Neural cell (in vitro differentiated cells): ENCODE data around the gene AASS. TPM values are rescaled to one million over a fixed set of nuclear protein-coding genes. Genes with fewer than 3 reads are reported as not detected.

Experiments used
- H2AFZ ChIP-seq: fragments of 200-600, 300-800 bp; sonication (generic), shearing (Covaris generic); 2 replicates; pipeline ENCODE4 v1.6.0; 2014; ENCODE audit warnings: low read depth, mild to moderate bottlenecking, antibody characterized with exemption, low read length, moderate library complexity
- H3F3A ChIP-seq: fragments of 200-600 bp; shearing (Covaris generic); 2 replicates; pipeline ENCODE4 v1.6.1; 2016; ENCODE audit warnings: mild to moderate bottlenecking, moderate library complexity, mixed read lengths, antibody characterized with exemption, low read length; ENCODE audit not compliant: insufficient read depth, poor library complexity, severe bottlenecking
- H3K27ac ChIP-seq: fragments of 200-600, 300-800 bp; sonication (generic), shearing (Covaris generic); 2 replicates; pipeline ENCODE4 v1.5.1; 2014; ENCODE audit warnings: mild to moderate bottlenecking, low read length, moderate library complexity
- H3K27me3 ChIP-seq: fragments of 300-800, 200-600 bp; sonication (generic), shearing (Covaris generic); 2 replicates; pipeline ENCODE4 v1.6.0; 2014; ENCODE audit warnings: mild to moderate bottlenecking, low read depth, low read length, moderate library complexity; ENCODE audit not compliant: insufficient read depth
- H3K36me3 ChIP-seq: fragments of 300-800, 200-600 bp; sonication (generic), shearing (Covaris generic); 2 replicates; pipeline ENCODE4 v1.5.1; 2014; ENCODE audit warnings: mild to moderate bottlenecking, antibody characterized with exemption, low read length, moderate library complexity; ENCODE audit not compliant: insufficient read depth
- H3K4me2 ChIP-seq: fragments of 300-800, 200-600 bp; sonication (generic), shearing (Covaris generic); 2 replicates; pipeline ENCODE4 v1.6.0; 2014; ENCODE audit warnings: mild to moderate bottlenecking, low read length
- H3K4me3 ChIP-seq: fragments of 300-800, 200-600 bp; sonication (generic), shearing (Covaris generic); 2 replicates; pipeline ENCODE4 v1.5.1; 2014; ENCODE audit warnings: mild to moderate bottlenecking, low read length, moderate library complexity
- H3K79me2 ChIP-seq: fragments of 200-600 bp; shearing (Covaris generic); replicated peaks from 2 replicates; pipeline ENCODE4 v1.6.0; 2014; ENCODE audit warnings: mild to moderate bottlenecking, low read length, moderate library complexity; ENCODE audit not compliant: insufficient read depth
- H3K9ac ChIP-seq: fragments of 300-800, 200-600 bp; sonication (generic), shearing (Covaris generic); 2 replicates; pipeline ENCODE4 v1.6.1; 2016; ENCODE audit warnings: mild to moderate bottlenecking, low read length, mixed read lengths
- H3K9me2 ChIP-seq: fragments of 200-600 bp; shearing (Covaris generic); 2 replicates; pipeline ENCODE4 v1.6.1; 2016; ENCODE audit warnings: mild to moderate bottlenecking, low read length, mixed read lengths; ENCODE audit not compliant: insufficient read depth
- H3K9me3 ChIP-seq: fragments of 200-600, 300-800 bp; sonication (generic), shearing (Covaris generic); 2 replicates; pipeline ENCODE4 v1.6.1; 2016; ENCODE audit warnings: mild to moderate bottlenecking, mixed run types, low read length, moderate library complexity, mixed read lengths
- H4K20me1 ChIP-seq: fragments of 200-600 bp; shearing (Covaris generic); 2 replicates; pipeline ENCODE4 v1.6.1; 2016; ENCODE audit warnings: mild to moderate bottlenecking, mixed run types; ENCODE audit not compliant: insufficient read depth
- CTCF ChIP-seq: fragments of 450-650 bp; IDR thresholded peaks from 2 replicates; pipeline ENCODE4 v1.5.1; 2014; ENCODE audit warnings: antibody characterized with exemption, mild to moderate bottlenecking, moderate library complexity; ENCODE audit not compliant: poor library complexity, severe bottlenecking
- EP300 ChIP-seq: fragments of 450-650 bp; conservative IDR thresholded peaks from 2 replicates; pipeline ENCODE4 v1.6.1; 2014; ENCODE audit warnings: antibody characterized with exemption, mild to moderate bottlenecking, moderate library complexity; ENCODE audit not compliant: poor library complexity, severe bottlenecking
- EZH2 ChIP-seq: fragments of 200-600, 300-800 bp; shearing (Covaris generic), sonication (generic); IDR thresholded peaks from 2 replicates; pipeline ENCODE4 v1.6.1; 2014; ENCODE audit warnings: antibody characterized with exemption, low read length, borderline replicate concordance, mild to moderate bottlenecking; ENCODE audit not compliant: insufficient read depth, poor library complexity, severe bottlenecking
- MXI1 ChIP-seq: fragments of 450-650 bp; conservative IDR thresholded peaks from 2 replicates; pipeline ENCODE4 v1.6.1; 2014; ENCODE audit warnings: antibody characterized with exemption, mild to moderate bottlenecking; ENCODE audit not compliant: poor library complexity, severe bottlenecking
- POLR2AphosphoS5 ChIP-seq: IDR thresholded peaks from 2 replicates; pipeline ENCODE4 v1.6.1; 2012
- RAD21 ChIP-seq: fragments of 450-650 bp; conservative IDR thresholded peaks from 2 replicates; pipeline ENCODE4 v1.6.1; 2014; ENCODE audit warnings: antibody characterized with exemption, mild to moderate bottlenecking, moderate library complexity
- REST ChIP-seq: IDR thresholded peaks from 2 replicates; pipeline ENCODE4 v1.6.1; 2012; ENCODE audit warnings: borderline replicate concordance
- SMC3 ChIP-seq: fragments of 450-650 bp; conservative IDR thresholded peaks from 2 replicates; pipeline ENCODE4 v1.6.1; 2014; ENCODE audit warnings: antibody characterized with exemption, mild to moderate bottlenecking, moderate library complexity; ENCODE audit not compliant: poor library complexity
- TAF1 ChIP-seq: IDR thresholded peaks from 2 replicates; pipeline ENCODE4 v1.6.1; 2012; ENCODE audit warnings: low read depth
- polyA plus RNA-seq: library from polyadenylated mRNA; depleted of rRNA; stranded (reverse); fragments of >200 nt; gene quantifications from 2 replicates; pipeline ENCODE4 v1.2.3, GENCODE V29; 2014

Gene AASS
- polyA plus RNA-seq, 1 donor from 2014 or later, result 12.5 TPM

- Histone ChIP-seq H3K36me3 (no peaks in the 10 kb centered on the region), H3K79me2 (no peaks in the 10 kb centered on the region)
- TF ChIP-seq SMC3 (no peak), RAD21 (no peak), MXI1 (no peak), TAF1 (no peak), POLR2AphosphoS5 (no peak)
These were observed 89.7 kb downstream of the AASS start for GRCh38 chr7:122054393-122054792.

GRCh38 chr7:122046402-122046801 is 97.6 kb downstream of the AASS start:
- Histone ChIP-seq H3K36me3 (peaks cover 4% of the 10 kb centered on the region), H3K27me3 (no peaks in the 10 kb centered on the region), H3K4me3 (no peak overlapping the region), H3K9ac (no peak overlapping the region), H2AFZ (no peak overlapping the region), H3K9me2 (no peaks in the 10 kb centered on the region), H3K4me2 (no peak overlapping the region), H3K27ac (no peak overlapping the region), H3K9me3 (no peaks in the 10 kb centered on the region), H3K79me2 (no peaks in the 10 kb centered on the region), H4K20me1 (no peaks in the 10 kb centered on the region), H3F3A (no peaks in the 10 kb centered on the region)
- no peak for TF ChIP-seq EP300
- no peak for TF ChIP-seq CTCF
- TF ChIP-seq SMC3, result no peak
- no peak for TF ChIP-seq RAD21
- TF ChIP-seq EZH2, result no peak
- TF ChIP-seq MXI1, result no peak
- TF ChIP-seq POLR2AphosphoS5, result no peak
- TF ChIP-seq REST, result no peak
- no peak for TF ChIP-seq TAF1

More at GRCh38 chr7:122054393-122054792, 89.7 kb downstream of the AASS start:
- Histone ChIP-seq H3K4me2 (no peak overlapping the region), H3K9me2 (no peaks in the 10 kb centered on the region), H4K20me1 (no peaks in the 10 kb centered on the region), H2AFZ (no peak overlapping the region), H3K27me3 (no peaks in the 10 kb centered on the region), H3K4me3 (no peak overlapping the region), H3K9me3 (no peaks in the 10 kb centered on the region), H3K9ac (no peak overlapping the region), H3K27ac (no peak overlapping the region), H3F3A (no peaks in the 10 kb centered on the region)

GRCh38 chr7:122040147-122040546 is 103.9 kb downstream of the AASS start:
- no peaks in the 10 kb centered on the region for H4K20me1 ChIP-seq
- no peaks in the 10 kb centered on the region for H3K27me3 ChIP-seq
- H3K4me3 ChIP-seq, result no peak overlapping the region
- no peaks in the 10 kb centered on the region for H3F3A ChIP-seq
- H3K27ac ChIP-seq, result no peak overlapping the region
- H3K4me2 ChIP-seq, result no peak overlapping the region
- no peaks in the 10 kb centered on the region for H3K9me3 ChIP-seq
- H3K79me2 ChIP-seq, result no peaks in the 10 kb centered on the region
- no peak overlapping the region for H3K9ac ChIP-seq
- no peak overlapping the region for H2AFZ ChIP-seq
- H3K36me3 ChIP-seq, result peaks cover 4% of the 10 kb centered on the region
- TF ChIP-seq MXI1 (no peak), POLR2AphosphoS5 (no peak), SMC3 (no peak), EP300 (no peak), CTCF (no peak), TAF1 (no peak), EZH2 (no peak), REST (no peak), RAD21 (no peak)
- H3K9me2 ChIP-seq, result no peaks in the 10 kb centered on the region
